AG08395 (cell line): ENCODE data around the gene SLC49A3.
"Not testable (repeated sequence)": the region's sequence is repeated elsewhere in the genome, so short reads cannot be mapped to it uniquely, and the experiment has no call there.

Experiments used
- DNase-seq: peaks from one replicate; pipeline ENCODE4 v3.0.0; 2012; ENCODE audit warnings: mixed read lengths, low spot score

SLC49A3 gene

GRCh38 chr4:721261-722168 is 32.6 kb upstream of the SLC49A3 start:
- peak; percentile 55 for DNase-seq

GRCh38 chr4:720111-720860 is 31.3 kb upstream of the SLC49A3 start:
- DNase-seq = no peak

GRCh38 chr4:718460-718859 is 29.5 kb upstream of the SLC49A3 start:
- no peak for DNase-seq

- DNase-seq = no peak
These were observed 28.8 kb upstream of the SLC49A3 start for GRCh38 chr4:717601-718320.

GRCh38 chr4:714087-714486 is 25.1 kb upstream of the SLC49A3 start:
- no peak for DNase-seq

GRCh38 chr4:712916-713632 is 24.1 kb upstream of the SLC49A3 start:
- DNase-seq = no peak

- no peak for DNase-seq
These were observed 23.1 kb upstream of the SLC49A3 start for GRCh38 chr4:712093-712492.

- no peak for DNase-seq
These were observed 22.0 kb upstream of the SLC49A3 start for GRCh38 chr4:710916-711315.

- no peak for DNase-seq
These were observed 21.2 kb upstream of the SLC49A3 start for GRCh38 chr4:710116-710515.

- DNase-seq = no peak
These were observed 20.4 kb upstream of the SLC49A3 start for GRCh38 chr4:709348-709747.

- no peak for DNase-seq
These were observed 19.6 kb upstream of the SLC49A3 start for GRCh38 chr4:708631-708933.

- DNase-seq = no peak
These were observed 19.1 kb upstream of the SLC49A3 start for GRCh38 chr4:707929-708630.

GRCh38 chr4:706834-707598 is 18.1 kb upstream of the SLC49A3 start:
- no peak for DNase-seq

- DNase-seq = not testable (repeated sequence)
These were observed 17.2 kb upstream of the SLC49A3 start for GRCh38 chr4:706083-706633.

GRCh38 chr4:705278-706082 is 16.5 kb upstream of the SLC49A3 start, which contains the start of gene PCGF3:
Gene PCGF3 (plus strand): TSS chr4:705832. CDS start chr4:733681, 27,849 bp downstream.
- DNase-seq = peak; percentile 100

- DNase-seq = no peak
These were observed 16.0 kb upstream of the SLC49A3 start for GRCh38 chr4:704971-705277.

GRCh38 chr4:704198-704891 is 15.4 kb upstream of the SLC49A3 start:
- DNase-seq = no peak

GRCh38 chr4:703336-704197 is 14.6 kb upstream of the SLC49A3 start:
- no peak for DNase-seq
